ENCODE results near the gene GNB1L.

GNB1L gene

DNA sequence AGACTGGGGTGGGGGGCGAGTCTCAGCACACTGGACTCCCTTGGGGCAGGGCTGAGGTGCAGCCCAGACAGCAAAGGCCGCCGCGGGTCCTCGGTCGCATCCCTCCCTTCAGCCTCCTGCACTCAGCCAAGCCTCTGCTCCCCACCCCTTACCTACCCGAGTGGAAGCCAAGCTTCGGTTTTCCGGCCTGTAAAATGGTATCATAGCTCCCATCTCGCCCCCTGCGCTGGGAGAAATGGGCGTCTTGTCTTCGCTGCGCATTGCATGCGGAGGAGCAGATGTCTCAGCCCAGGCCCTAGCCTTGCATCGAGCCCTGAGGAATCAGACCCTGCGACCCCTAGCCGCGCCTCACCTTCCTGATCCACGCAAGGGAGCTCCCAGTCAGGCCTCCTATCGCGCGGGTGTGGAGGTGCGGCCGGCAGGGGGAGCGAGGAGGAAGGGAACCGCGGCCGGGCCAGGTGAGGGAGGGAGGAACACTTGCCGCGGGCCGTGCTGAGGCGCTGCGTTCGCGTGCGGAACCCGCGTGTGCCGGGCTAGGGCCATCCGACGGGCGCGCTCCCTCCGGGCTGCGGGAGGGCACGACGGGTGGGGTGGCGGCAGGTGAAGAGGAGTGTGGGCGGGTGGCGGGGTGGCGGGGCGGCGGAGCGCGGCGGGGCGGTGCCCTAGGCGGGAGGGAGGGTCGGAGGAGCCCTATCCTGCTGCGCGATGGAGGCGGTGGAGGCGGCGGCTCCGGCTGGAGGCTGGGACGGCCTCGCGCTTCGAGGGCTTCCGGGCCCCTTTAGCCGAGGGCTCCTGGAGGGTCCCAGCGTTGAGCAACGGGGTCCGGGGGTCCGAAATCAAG is 98.2 kb downstream of the GNB1L start:
- no peak overlapping the region for H3K14ac ChIP-seq (ENCODE audit: low read length)
- H2BK120ac ChIP-seq (ENCODE audit: low read depth, low read length) = no peak overlapping the region
- peaks cover 0 to 5% of the 10 kb centered on the region in 2 donors for H3K9me3 ChIP-seq (replicated peaks in 1 of 2; ENCODE audit: control insufficient read depth in 2 of 2, insufficient read depth in 1 of 2, low read depth in 1 of 2, low read length in 2 of 2)
- H3K23ac ChIP-seq (ENCODE audit: low read depth, low read length, poor library complexity) = peak overlapping the region; percentile 100
- H3K4me1 ChIP-seq (ENCODE audit: control insufficient read depth in 2 of 2, insufficient read depth in 1 of 2, low read depth in 1 of 2, low read length in 2 of 2) = peaks cover 7 to 19% of the 10 kb centered on the region in 2 donors
- no peak for DNase-seq (ENCODE audit: low spot score)
- H3K36me3 ChIP-seq (replicated peaks in 1 of 2; ENCODE audit: control insufficient read depth in 2 of 2, insufficient read depth in 2 of 2, low read length in 2 of 2) = no peaks in the 10 kb centered on the region
- H4K8ac ChIP-seq (ENCODE audit: low read depth, low read length) = no peak overlapping the region
- no peak overlapping the region for H3K27ac ChIP-seq (replicated peaks; ENCODE audit: low read length)
- H3K27me3 ChIP-seq (ENCODE audit: control insufficient read depth in 3 of 3, insufficient read depth in 3 of 3, low read depth in 1 of 3, low read length in 3 of 3) = peaks cover 52 to 94% (median 85%) of the 10 kb centered on the region in 3 experiments
- H2BK5ac ChIP-seq (ENCODE audit: low read length) = no peak overlapping the region
- no peak overlapping the region for H4K91ac ChIP-seq (ENCODE audit: low read depth, low read length, poor library complexity)
- H3K9ac ChIP-seq (ENCODE audit: low read depth, low read length, poor library complexity) = no peak overlapping the region
- no peak overlapping the region for H3K4ac ChIP-seq (ENCODE audit: low read length)
- H2AK5ac ChIP-seq (ENCODE audit: low read depth, low read length) = peak overlapping the region; percentile 82
- no peak overlapping the region for H2BK15ac ChIP-seq (ENCODE audit: low read length)
- H2AFZ ChIP-seq (ENCODE audit: low read length) = no peak overlapping the region
- no peak overlapping the region for H3K18ac ChIP-seq (ENCODE audit: low read length)
- peak overlapping the region; percentile 30 for H3K4me2 ChIP-seq (ENCODE audit: insufficient read depth, low read length, poor library complexity, severe bottlenecking)
- H3K79me1 ChIP-seq (ENCODE audit: low read depth, low read length) = no peaks in the 10 kb centered on the region
- no peak overlapping the region for H2BK12ac ChIP-seq (ENCODE audit: low read length)
- no CpG with 5 or more reads among the region's 76 CpGs for WGBS, 2 donors (ENCODE audit: extremely low coverage in 2 of 2, insufficient read length in 2 of 2, insufficient replicate concordance in 1 of 2)
- peak overlapping the region in 1 of 2 donors; percentile 26 for H3K4me3 ChIP-seq (ENCODE audit: low read length in 2 of 2)

DNA sequence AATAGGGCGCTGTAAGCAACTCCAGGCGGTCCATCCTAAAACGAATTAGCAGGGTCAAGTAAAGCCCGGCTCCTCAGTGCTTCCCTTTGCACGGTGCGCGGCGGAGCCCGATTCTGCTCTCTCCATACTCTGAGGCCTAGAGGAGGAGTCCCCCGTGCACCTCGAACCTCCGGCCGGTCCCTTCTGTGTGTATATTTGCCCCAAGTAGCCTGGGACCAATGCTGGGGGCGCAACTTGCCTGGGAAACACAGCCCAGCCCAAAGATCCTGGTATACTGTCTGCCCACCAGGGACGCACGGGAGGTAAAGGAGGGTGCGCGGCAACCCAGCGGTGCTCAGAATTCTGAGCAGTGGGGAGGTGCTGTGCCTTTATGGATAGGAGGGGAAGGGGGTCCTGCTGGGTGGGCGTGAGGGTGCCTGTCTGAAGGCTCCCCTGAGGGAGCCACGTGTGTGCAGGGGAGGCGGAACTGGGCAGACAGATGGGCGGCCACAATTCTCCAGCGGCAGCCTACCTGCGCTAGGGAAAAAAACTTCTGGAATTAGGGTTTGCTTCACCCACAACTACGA is 98.9 kb downstream of the GNB1L start:
- H2AK5ac ChIP-seq (ENCODE audit: low read depth, low read length) = peak overlapping the region; percentile 60
- no peak overlapping the region for H3K4ac ChIP-seq (ENCODE audit: low read length)
- no peak overlapping the region for H3K14ac ChIP-seq (ENCODE audit: low read length)
- no peaks in the 10 kb centered on the region for H3K36me3 ChIP-seq (replicated peaks in 1 of 2; ENCODE audit: control insufficient read depth in 2 of 2, insufficient read depth in 2 of 2, low read length in 2 of 2)
- no peak overlapping the region for H2BK120ac ChIP-seq (ENCODE audit: low read depth, low read length)
- H3K4me3 ChIP-seq (ENCODE audit: low read length in 2 of 2) = peak overlapping the region in 1 of 2 donors; percentile 3
- H4K8ac ChIP-seq (ENCODE audit: low read depth, low read length) = no peak overlapping the region
- H3K4me2 ChIP-seq (ENCODE audit: insufficient read depth, low read length, poor library complexity, severe bottlenecking) = peak overlapping the region; percentile 36
- no peak overlapping the region for H3K9ac ChIP-seq (ENCODE audit: low read depth, low read length, poor library complexity)
- no peak for DNase-seq (ENCODE audit: low spot score)
- H2BK5ac ChIP-seq (ENCODE audit: low read length) = no peak overlapping the region
- no peak overlapping the region for H3K27ac ChIP-seq (replicated peaks; ENCODE audit: low read length)
- H3K4me1 ChIP-seq (ENCODE audit: control insufficient read depth in 2 of 2, insufficient read depth in 1 of 2, low read depth in 1 of 2, low read length in 2 of 2) = peaks cover 4 to 26% of the 10 kb centered on the region in 2 donors
- no CpG with 5 or more reads among the region's 26 CpGs for whole genome bisulfite sequencing, 2 donors (ENCODE audit: extremely low coverage in 2 of 2, insufficient read length in 2 of 2, insufficient replicate concordance in 1 of 2)
- no peak overlapping the region for H2BK15ac ChIP-seq (ENCODE audit: low read length)
- no peaks in the 10 kb centered on the region for H3K79me1 ChIP-seq (ENCODE audit: low read depth, low read length)
- H3K23ac ChIP-seq (ENCODE audit: low read depth, low read length, poor library complexity) = peak overlapping the region; percentile 100
- peak overlapping the region; percentile 77 for H3K18ac ChIP-seq (ENCODE audit: low read length)
- peaks cover 0 to 5% of the 10 kb centered on the region in 2 donors for H3K9me3 ChIP-seq (replicated peaks in 1 of 2; ENCODE audit: control insufficient read depth in 2 of 2, insufficient read depth in 1 of 2, low read depth in 1 of 2, low read length in 2 of 2)
- H2AFZ ChIP-seq (ENCODE audit: low read length) = peak overlapping the region; percentile 30
- peaks cover 47 to 95% (median 78%) of the 10 kb centered on the region in 3 experiments for H3K27me3 ChIP-seq (ENCODE audit: control insufficient read depth in 3 of 3, insufficient read depth in 3 of 3, low read depth in 1 of 3, low read length in 3 of 3)
- H4K91ac ChIP-seq (ENCODE audit: low read depth, low read length, poor library complexity) = no peak overlapping the region
- no peak overlapping the region for H2BK12ac ChIP-seq (ENCODE audit: low read length)

DNA sequence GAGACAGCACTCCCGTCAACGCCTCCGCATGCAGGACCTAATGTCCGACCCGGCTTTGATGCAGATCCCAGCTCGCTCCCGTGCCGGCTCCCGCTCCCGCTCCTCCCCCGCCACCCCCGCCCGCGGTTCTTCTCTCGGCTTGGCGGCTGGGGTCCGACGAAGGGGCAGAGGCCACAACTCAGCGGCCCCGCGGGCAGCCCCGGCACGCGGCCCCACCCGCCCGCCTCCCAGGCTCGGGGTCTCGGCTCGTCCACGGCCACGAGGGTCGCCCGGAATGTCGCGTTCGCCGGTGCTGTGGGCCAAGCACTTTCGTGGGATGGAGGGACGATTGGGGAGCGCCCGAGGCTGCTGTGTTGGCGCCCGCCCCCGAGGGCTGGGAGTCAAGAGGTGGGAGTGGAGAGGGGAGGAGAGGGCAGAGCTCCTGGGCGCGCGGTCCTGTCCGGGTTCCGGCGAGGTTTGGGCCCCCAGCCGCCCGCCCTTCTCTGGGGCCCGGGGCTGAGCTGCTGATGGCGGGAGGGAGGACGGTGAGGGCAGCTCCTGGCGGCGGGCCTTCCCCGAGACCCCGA is 99.4 kb downstream of the GNB1L start:
- H2AFZ ChIP-seq (ENCODE audit: low read length) = peak overlapping the region; percentile 40
- H3K9ac ChIP-seq (ENCODE audit: low read depth, low read length, poor library complexity) = peak overlapping the region; percentile 50
- no CpG with 5 or more reads among the region's 59 CpGs for WGBS, 2 donors (ENCODE audit: extremely low coverage in 2 of 2, insufficient read length in 2 of 2, insufficient replicate concordance in 1 of 2)
- peak overlapping the region; percentile 60 for H2AK5ac ChIP-seq (ENCODE audit: low read depth, low read length)
- H3K4me2 ChIP-seq (ENCODE audit: insufficient read depth, low read length, poor library complexity, severe bottlenecking) = peak overlapping the region; percentile 36
- peak overlapping the region; percentile 77 for H3K18ac ChIP-seq (ENCODE audit: low read length)
- H2BK5ac ChIP-seq (ENCODE audit: low read length) = no peak overlapping the region
- H2BK15ac ChIP-seq (ENCODE audit: low read length) = peak overlapping the region; percentile 0
- H3K4me1 ChIP-seq (ENCODE audit: control insufficient read depth in 2 of 2, insufficient read depth in 1 of 2, low read depth in 1 of 2, low read length in 2 of 2) = peaks cover 4 to 28% of the 10 kb centered on the region in 2 donors
- H3K23ac ChIP-seq (ENCODE audit: low read depth, low read length, poor library complexity) = peak overlapping the region; percentile 100
- H2BK12ac ChIP-seq (ENCODE audit: low read length) = no peak overlapping the region
- no peaks in the 10 kb centered on the region for H3K36me3 ChIP-seq (replicated peaks in 1 of 2; ENCODE audit: control insufficient read depth in 2 of 2, insufficient read depth in 2 of 2, low read length in 2 of 2)
- H4K8ac ChIP-seq (ENCODE audit: low read depth, low read length) = no peak overlapping the region
- H3K27me3 ChIP-seq (ENCODE audit: control insufficient read depth in 3 of 3, insufficient read depth in 3 of 3, low read depth in 1 of 3, low read length in 3 of 3) = peaks cover 47 to 97% (median 74%) of the 10 kb centered on the region in 3 experiments
- H3K4ac ChIP-seq (ENCODE audit: low read length) = no peak overlapping the region
- H4K91ac ChIP-seq (ENCODE audit: low read depth, low read length, poor library complexity) = no peak overlapping the region
- no peak overlapping the region for H3K27ac ChIP-seq (replicated peaks; ENCODE audit: low read length)
- no peak overlapping the region for H3K4me3 ChIP-seq (ENCODE audit: low read length in 2 of 2)
- H3K9me3 ChIP-seq (replicated peaks in 1 of 2; ENCODE audit: control insufficient read depth in 2 of 2, insufficient read depth in 1 of 2, low read depth in 1 of 2, low read length in 2 of 2) = peaks cover 0 to 5% of the 10 kb centered on the region in 2 donors
- no peaks in the 10 kb centered on the region for H3K79me1 ChIP-seq (ENCODE audit: low read depth, low read length)
- no peak overlapping the region for H3K14ac ChIP-seq (ENCODE audit: low read length)
- no peak for DNase-seq (ENCODE audit: low spot score)
- H2BK120ac ChIP-seq (ENCODE audit: low read depth, low read length) = peak overlapping the region; percentile 48

DNA sequence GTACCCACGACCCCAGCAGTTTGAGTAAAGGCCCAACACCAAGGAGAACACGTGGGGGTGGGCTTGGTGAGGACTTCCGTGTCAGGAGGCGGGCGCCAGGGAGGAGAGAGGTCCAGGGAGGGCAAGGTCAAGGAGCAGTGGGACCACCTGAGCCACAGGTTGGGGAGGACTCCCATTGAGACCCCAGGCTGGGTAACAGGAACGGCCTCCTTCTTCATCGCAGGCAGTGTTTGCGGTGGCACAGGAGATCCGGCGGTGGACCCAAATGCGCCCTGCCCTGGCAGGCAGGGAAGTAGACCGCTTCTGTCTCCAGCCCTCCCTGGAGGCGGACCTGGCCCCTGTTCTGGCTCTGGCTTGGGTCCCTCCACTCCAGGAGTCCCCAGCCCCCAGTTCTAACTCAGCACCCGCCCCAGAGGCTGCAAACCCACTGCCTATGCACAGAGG is 100.0 kb downstream of the GNB1L start:
- H3K9ac ChIP-seq (ENCODE audit: low read depth, low read length, poor library complexity) = peak overlapping the region; percentile 50
- H3K9me3 ChIP-seq (replicated peaks in 1 of 2; ENCODE audit: control insufficient read depth in 2 of 2, insufficient read depth in 1 of 2, low read depth in 1 of 2, low read length in 2 of 2) = peaks cover 0 to 5% of the 10 kb centered on the region in 2 donors
- H3K18ac ChIP-seq (ENCODE audit: low read length) = peak overlapping the region; percentile 20
- H2BK120ac ChIP-seq (ENCODE audit: low read depth, low read length) = no peak overlapping the region
- H2AFZ ChIP-seq (ENCODE audit: low read length) = peak overlapping the region; percentile 40
- H3K4me2 ChIP-seq (ENCODE audit: insufficient read depth, low read length, poor library complexity, severe bottlenecking) = peak overlapping the region; percentile 36
- H4K91ac ChIP-seq (ENCODE audit: low read depth, low read length, poor library complexity) = no peak overlapping the region
- no peaks in the 10 kb centered on the region for H3K79me1 ChIP-seq (ENCODE audit: low read depth, low read length)
- H2AK5ac ChIP-seq (ENCODE audit: low read depth, low read length) = peak overlapping the region; percentile 16
- H4K8ac ChIP-seq (ENCODE audit: low read depth, low read length) = no peak overlapping the region
- no peak overlapping the region for H2BK5ac ChIP-seq (ENCODE audit: low read length)
- H2BK12ac ChIP-seq (ENCODE audit: low read length) = no peak overlapping the region
- H3K4me1 ChIP-seq (ENCODE audit: control insufficient read depth in 2 of 2, insufficient read depth in 1 of 2, low read depth in 1 of 2, low read length in 2 of 2) = peaks cover 4 to 32% of the 10 kb centered on the region in 2 donors
- H3K23ac ChIP-seq (ENCODE audit: low read depth, low read length, poor library complexity) = peak overlapping the region; percentile 100
- no peak overlapping the region for H3K4me3 ChIP-seq (ENCODE audit: low read length in 2 of 2)
- WGBS, 2 donors (ENCODE audit: extremely low coverage in 2 of 2, insufficient read length in 2 of 2, insufficient replicate concordance in 1 of 2) = no CpG with 5 or more reads among the region's 14 CpGs
- peak overlapping the region; percentile 0 for H2BK15ac ChIP-seq (ENCODE audit: low read length)
- no peak overlapping the region for H3K14ac ChIP-seq (ENCODE audit: low read length)
- no peak overlapping the region for H3K27ac ChIP-seq (replicated peaks; ENCODE audit: low read length)
- peaks cover 46 to 97% (median 71%) of the 10 kb centered on the region in 3 experiments for H3K27me3 ChIP-seq (ENCODE audit: control insufficient read depth in 3 of 3, insufficient read depth in 3 of 3, low read depth in 1 of 3, low read length in 3 of 3)
- no peaks in the 10 kb centered on the region for H3K36me3 ChIP-seq (replicated peaks in 1 of 2; ENCODE audit: control insufficient read depth in 2 of 2, insufficient read depth in 2 of 2, low read length in 2 of 2)
- DNase-seq (ENCODE audit: low spot score) = no peak
- peak overlapping the region; percentile 44 for H3K4ac ChIP-seq (ENCODE audit: low read length)
